ENCODE data around the gene MRM3. TPM values are rescaled to one million over a fixed set of nuclear protein-coding genes. Genes with fewer than 3 reads are reported as not detected.

The MRM3 gene
- total and polyA plus RNA-seq, 4 experiments from 2014 or later, result 18.6 to 32.6 (median 20.5) TPM

- H3K4me1 Mint-ChIP-seq, result peaks cover 0 to 2% (median 0%) of the 10 kb centered on the region in 4 donors
- H3K4me1 ChIP-seq (ENCODE audit: insufficient read depth, low read length), result no peaks in the 10 kb centered on the region
- CTCF ChIA-PET (ENCODE audit: partially characterized antibody), result no interaction called here
- H3K9me3 ChIP-seq (ENCODE audit: control insufficient read depth in 1 of 2, low read length in 2 of 2), result no peaks in the 10 kb centered on the region
- H3K27ac ChIP-seq (ENCODE audit: low read depth, low read length), result no peak overlapping the region
- POLR2A ChIA-PET (ENCODE audit: partially characterized antibody), result no interaction called here
- no peak for DNase-seq
- intact Hi-C loops (cut with micrococcal nuclease), result no loop called here
- no peaks in the 10 kb centered on the region for H3K9me3 Mint-ChIP-seq
- H3K4me3 ChIP-seq (ENCODE audit: low read length in 2 of 2), result no peak overlapping the region
- H3K27me3 Mint-ChIP-seq, result peaks cover 4 to 7% of the 10 kb centered on the region in 2 donors
- no peaks in the 10 kb centered on the region for H3K27me3 ChIP-seq (ENCODE audit: insufficient read depth, low read length)
- H3K36me3 Mint-ChIP-seq, result no peaks in the 10 kb centered on the region
- H3K36me3 ChIP-seq (ENCODE audit: insufficient read depth, low read length), result no peaks in the 10 kb centered on the region
- H3K27ac Mint-ChIP-seq, result no peak overlapping the region
- H3K4me3 Mint-ChIP-seq, result no peak overlapping the region
These were observed 25.6 kb downstream of the MRM3 start for GRCh38 chr17:807523-808294.

GRCh38 chr17:811051-811784 is 29.1 kb downstream of the MRM3 start:
- no peak for DNase-seq
- no peak overlapping the region for H3K27ac ChIP-seq (ENCODE audit: low read depth, low read length)
- H3K36me3 Mint-ChIP-seq, result no peaks in the 10 kb centered on the region
- ChIA-PET CTCF (ENCODE audit: partially characterized antibody) (no interaction called here), POLR2A (ENCODE audit: partially characterized antibody) (no interaction called here)
- no peaks in the 10 kb centered on the region for H3K9me3 Mint-ChIP-seq
- no peaks in the 10 kb centered on the region for H3K4me1 ChIP-seq (ENCODE audit: insufficient read depth, low read length)
- H3K9me3 ChIP-seq (ENCODE audit: control insufficient read depth in 1 of 2, low read length in 2 of 2), result no peaks in the 10 kb centered on the region
- no peak overlapping the region for H3K4me3 ChIP-seq (ENCODE audit: low read length in 2 of 2)
- H3K27me3 Mint-ChIP-seq, result peaks cover 3 to 8% of the 10 kb centered on the region in 2 donors
- intact Hi-C loops (cut with micrococcal nuclease), result no loop called here
- peaks cover 0 to 2% (median 0%) of the 10 kb centered on the region in 4 donors for H3K4me1 Mint-ChIP-seq
- no peaks in the 10 kb centered on the region for H3K36me3 ChIP-seq (ENCODE audit: insufficient read depth, low read length)
- H3K27me3 ChIP-seq (ENCODE audit: insufficient read depth, low read length), result no peaks in the 10 kb centered on the region
- no peak overlapping the region for H3K4me3 Mint-ChIP-seq
- no peak overlapping the region for H3K27ac Mint-ChIP-seq

GRCh38 chr17:812638-813204 is 30.6 kb downstream of the MRM3 start:
- no peak overlapping the region for H3K4me3 ChIP-seq (ENCODE audit: low read length in 2 of 2)
- no peaks in the 10 kb centered on the region for H3K27me3 ChIP-seq (ENCODE audit: insufficient read depth, low read length)
- no peaks in the 10 kb centered on the region for H3K4me1 ChIP-seq (ENCODE audit: insufficient read depth, low read length)
- ChIA-PET POLR2A (ENCODE audit: partially characterized antibody) (no interaction called here), CTCF (ENCODE audit: partially characterized antibody) (no interaction called here)
- no peaks in the 10 kb centered on the region for H3K36me3 Mint-ChIP-seq
- H3K4me1 Mint-ChIP-seq, result peaks cover 0 to 2% (median 0%) of the 10 kb centered on the region in 4 donors
- H3K27ac Mint-ChIP-seq, result peak overlapping the region in 1 of 7 donors; percentile 49
- no peaks in the 10 kb centered on the region for H3K9me3 ChIP-seq (ENCODE audit: control insufficient read depth in 1 of 2, low read length in 2 of 2)
- H3K36me3 ChIP-seq (ENCODE audit: insufficient read depth, low read length), result no peaks in the 10 kb centered on the region
- no peak overlapping the region for H3K27ac ChIP-seq (ENCODE audit: low read depth, low read length)
- no peak overlapping the region for H3K4me3 Mint-ChIP-seq
- DNase-seq, result no peak
- no peaks in the 10 kb centered on the region for H3K9me3 Mint-ChIP-seq
- intact Hi-C loops (cut with micrococcal nuclease), result no loop called here
- peaks cover 4 to 8% of the 10 kb centered on the region in 2 donors for H3K27me3 Mint-ChIP-seq

GRCh38 chr17:814371-814770 is 32.2 kb downstream of the MRM3 start:
- Histone ChIP-seq H3K27ac (ENCODE audit: low read depth, low read length) (no peak overlapping the region), H3K4me1 (ENCODE audit: insufficient read depth, low read length) (no peaks in the 10 kb centered on the region), H3K36me3 (ENCODE audit: insufficient read depth, low read length) (no peaks in the 10 kb centered on the region), H3K27me3 (ENCODE audit: insufficient read depth, low read length) (no peaks in the 10 kb centered on the region), H3K9me3 (ENCODE audit: control insufficient read depth in 1 of 2, low read length in 2 of 2) (no peaks in the 10 kb centered on the region), H3K4me3 (ENCODE audit: low read length in 2 of 2) (no peak overlapping the region)
- no peaks in the 10 kb centered on the region for H3K9me3 Mint-ChIP-seq
- ChIA-PET CTCF (ENCODE audit: partially characterized antibody) (no interaction called here), POLR2A (ENCODE audit: partially characterized antibody) (no interaction called here)
- no peak overlapping the region for H3K4me3 Mint-ChIP-seq
- no peak overlapping the region for H3K27ac Mint-ChIP-seq
- H3K27me3 Mint-ChIP-seq, result peaks cover 4 to 8% of the 10 kb centered on the region in 2 donors
- peaks cover 0 to 2% (median 0%) of the 10 kb centered on the region in 4 donors for H3K4me1 Mint-ChIP-seq
- intact Hi-C loops (cut with micrococcal nuclease), result no loop called here
- DNase-seq, result no peak
- H3K36me3 Mint-ChIP-seq, result no peaks in the 10 kb centered on the region

GRCh38 chr17:819251-819650 is 37.1 kb downstream of the MRM3 start:
- POLR2A ChIA-PET (ENCODE audit: partially characterized antibody), result no interaction called here
- no peak for DNase-seq
- Mint-ChIP-seq H3K9me3 (no peaks in the 10 kb centered on the region), H3K4me3 (no peak overlapping the region), H3K36me3 (no peaks in the 10 kb centered on the region), H3K4me1 (no peaks in the 10 kb centered on the region), H3K27ac (no peak overlapping the region), H3K27me3 (peaks cover 3 to 5% of the 10 kb centered on the region in 2 donors)
- Histone ChIP-seq H3K27me3 (ENCODE audit: insufficient read depth, low read length) (no peaks in the 10 kb centered on the region), H3K27ac (ENCODE audit: low read depth, low read length) (no peak overlapping the region), H3K4me3 (ENCODE audit: low read length in 2 of 2) (no peak overlapping the region), H3K4me1 (ENCODE audit: insufficient read depth, low read length) (no peaks in the 10 kb centered on the region), H3K9me3 (ENCODE audit: control insufficient read depth in 1 of 2, low read length in 2 of 2) (no peaks in the 10 kb centered on the region), H3K36me3 (ENCODE audit: insufficient read depth, low read length) (no peaks in the 10 kb centered on the region)
- intact Hi-C loops (cut with micrococcal nuclease), result no loop called here
- CTCF ChIA-PET (ENCODE audit: partially characterized antibody), result no interaction called here

GRCh38 chr17:823501-823902 is 41.3 kb downstream of the MRM3 start:
- Histone ChIP-seq H3K9me3 (ENCODE audit: control insufficient read depth in 1 of 2, low read length in 2 of 2) (no peaks in the 10 kb centered on the region), H3K27ac (ENCODE audit: low read depth, low read length) (no peak overlapping the region), H3K4me3 (ENCODE audit: low read length in 2 of 2) (no peak overlapping the region), H3K4me1 (ENCODE audit: insufficient read depth, low read length) (no peaks in the 10 kb centered on the region), H3K36me3 (ENCODE audit: insufficient read depth, low read length) (no peaks in the 10 kb centered on the region), H3K27me3 (ENCODE audit: insufficient read depth, low read length) (no peaks in the 10 kb centered on the region)
- Mint-ChIP-seq H3K36me3 (no peaks in the 10 kb centered on the region), H3K4me3 (no peak overlapping the region), H3K4me1 (no peaks in the 10 kb centered on the region), H3K27me3 (peaks cover 0 to 3% of the 10 kb centered on the region in 2 donors), H3K9me3 (no peaks in the 10 kb centered on the region), H3K27ac (no peak overlapping the region)
- ChIA-PET CTCF (ENCODE audit: partially characterized antibody) (no interaction called here), POLR2A (ENCODE audit: partially characterized antibody) (no interaction called here)
- intact Hi-C loops (cut with micrococcal nuclease), result no loop called here
- DNase-seq, result no peak

- Histone ChIP-seq H3K27me3 (ENCODE audit: insufficient read depth, low read length) (no peaks in the 10 kb centered on the region), H3K4me3 (ENCODE audit: low read length in 2 of 2) (no peak overlapping the region), H3K27ac (ENCODE audit: low read depth, low read length) (no peak overlapping the region), H3K4me1 (ENCODE audit: insufficient read depth, low read length) (no peaks in the 10 kb centered on the region), H3K9me3 (ENCODE audit: control insufficient read depth in 1 of 2, low read length in 2 of 2) (no peaks in the 10 kb centered on the region), H3K36me3 (ENCODE audit: insufficient read depth, low read length) (no peaks in the 10 kb centered on the region)
- ChIA-PET POLR2A (ENCODE audit: partially characterized antibody) (no interaction called here), CTCF (ENCODE audit: partially characterized antibody) (no interaction called here)
- Mint-ChIP-seq H3K36me3 (no peaks in the 10 kb centered on the region), H3K4me1 (no peaks in the 10 kb centered on the region), H3K27me3 (peaks cover 0 to 3% of the 10 kb centered on the region in 2 donors), H3K9me3 (no peaks in the 10 kb centered on the region), H3K4me3 (no peak overlapping the region), H3K27ac (no peak overlapping the region)
- DNase-seq, result no peak
- intact Hi-C loops (cut with micrococcal nuclease), result no loop called here
These were observed 42.2 kb downstream of the MRM3 start for GRCh38 chr17:824378-824777.

Measured in CD4-positive, alpha-beta memory T cell (primary cell).